ENCODE data around the gene PRKCA.

The PRKCA gene

GRCh38 chr17:66831383-66832210, 529.2 kb downstream of the PRKCA start:
- in situ Hi-C loops (cut with HindIII; ENCODE audit: low pct_ligation_motif_present, low sequenced_read_pairs), result no loop called here
- TF ChIP-seq CTCF (IDR thresholded peaks at IDR 0.05; ENCODE audit: low read depth, low read length, missing control alignments), result no peak
- Histone ChIP-seq H3K4me3 (ENCODE audit: low read depth, low read length) (no peak overlapping the region), H3K27ac (no peak overlapping the region), H3K27me3 (replicated peaks) (peaks cover 24% of the 10 kb centered on the region), H3K36me3 (replicated peaks) (no peaks in the 10 kb centered on the region)
- no peak for DNase-seq

- DNase-seq, result no peak
- Histone ChIP-seq H3K27me3 (replicated peaks) (peaks cover 27% of the 10 kb centered on the region), H3K4me3 (ENCODE audit: low read depth, low read length) (no peak overlapping the region), H3K27ac (no peak overlapping the region), H3K36me3 (replicated peaks) (no peaks in the 10 kb centered on the region)
- TF ChIP-seq CTCF (IDR thresholded peaks at IDR 0.05; ENCODE audit: low read depth, low read length, missing control alignments), result no peak
- in situ Hi-C loops (cut with HindIII; ENCODE audit: low pct_ligation_motif_present, low sequenced_read_pairs), result no loop called here
Observed at GRCh38 chr17:66833201-66833600, 530.8 kb downstream of the PRKCA start.

- H3K27me3 ChIP-seq (replicated peaks), result peaks cover 27% of the 10 kb centered on the region
- DNase-seq, result no peak
- in situ Hi-C loops (cut with HindIII; ENCODE audit: low pct_ligation_motif_present, low sequenced_read_pairs), result no loop called here
- TF ChIP-seq CTCF (IDR thresholded peaks at IDR 0.05; ENCODE audit: low read depth, low read length, missing control alignments), result no peak
- H3K4me3 ChIP-seq (ENCODE audit: low read depth, low read length), result no peak overlapping the region
- H3K27ac ChIP-seq, result no peak overlapping the region
- no peaks in the 10 kb centered on the region for H3K36me3 ChIP-seq (replicated peaks)
Observed at GRCh38 chr17:66834426-66834918, 532.1 kb downstream of the PRKCA start.

GRCh38 chr17:66834919-66835454, 532.6 kb downstream of the PRKCA start, which contains the start of gene CACNG5:
Gene CACNG5, plus strand, starts transcription at chr17:66835117. Its CDS starts 42,216 bp downstream, at chr17:66877333.
- TF ChIP-seq CTCF (IDR thresholded peaks at IDR 0.05; ENCODE audit: low read depth, low read length, missing control alignments), result no peak
- H3K27me3 ChIP-seq (replicated peaks), result peaks cover 27% of the 10 kb centered on the region
- no peak within 1 kb of the TSS for H3K27ac ChIP-seq
- no peak within 1 kb of the TSS for H3K4me3 ChIP-seq (ENCODE audit: low read depth, low read length)
- in situ Hi-C loops (cut with HindIII; ENCODE audit: low pct_ligation_motif_present, low sequenced_read_pairs), result no loop called here
- no peak for DNase-seq
- H3K36me3 ChIP-seq (replicated peaks), result no peaks in the 10 kb centered on the region

GRCh38 chr17:66835476-66835875, 533.1 kb downstream of the PRKCA start:
- TF ChIP-seq CTCF (IDR thresholded peaks at IDR 0.05; ENCODE audit: low read depth, low read length, missing control alignments), result no peak
- peaks cover 27% of the 10 kb centered on the region for H3K27me3 ChIP-seq (replicated peaks)
- no peaks in the 10 kb centered on the region for H3K36me3 ChIP-seq (replicated peaks)
- no peak overlapping the region for H3K27ac ChIP-seq
- in situ Hi-C loops (cut with HindIII; ENCODE audit: low pct_ligation_motif_present, low sequenced_read_pairs), result no loop called here
- no peak for DNase-seq
- H3K4me3 ChIP-seq (ENCODE audit: low read depth, low read length), result no peak overlapping the region

Measured in brain microvascular endothelial cell (primary cell).